Activated CD4-positive, alpha-beta T cell treated with anti-CD3 and anti-CD28 coated beads for 36 hours (primary cell): ENCODE measurements around the gene MCEE. TPM values are rescaled to one million over a fixed set of nuclear protein-coding genes. Genes with fewer than 3 reads are reported as not detected.
A peak's percentile ranks its signal among the peaks of the same experiment; 100 is the strongest.
"Not testable (repeated sequence)": the region's sequence is repeated elsewhere in the genome, so short reads cannot be mapped to it uniquely, and the experiment has no call there.

Experiments used
- ATAC-seq: fragments of 200-7000 bp; cut with Tn5 transposase; one replicate; pipeline ENCODE4 v1.10.0; 2021; ENCODE audit warnings: mild to moderate bottlenecking, moderate library complexity
- CTCF ChIA-PET: fragments of 350-600 bp; sonication (Branson Sonifier 250); formaldehyde crosslinking; loops from one replicate; lab custom pipeline; 2021; ENCODE audit warnings: antibody characterized with exemption; lab: Charles Lee
- POLR2A ChIA-PET: fragments of 350-600 bp; sonication (Branson Sonifier 250); formaldehyde crosslinking; loops from one replicate; lab custom pipeline; 2021; ENCODE audit warnings: antibody characterized with exemption, inconsistent platforms; lab: Charles Lee
- DNase-seq: peaks from one replicate; pipeline ENCODE4 v3.0.0-alpha.2; 2020
- H3K27ac Mint-ChIP-seq: one replicate; pipeline ENCODE4 v1.8.0; 2021; ENCODE audit warnings: mixed read lengths
- H3K27me3 Mint-ChIP-seq: one replicate; pipeline ENCODE4 v1.8.0; 2021; ENCODE audit warnings: mixed read lengths
- H3K36me3 Mint-ChIP-seq: one replicate; pipeline ENCODE4 v1.8.0; 2021; ENCODE audit warnings: low read depth, mixed read lengths
- H3K4me1 Mint-ChIP-seq: one replicate; pipeline ENCODE4 v1.8.0; 2021; ENCODE audit warnings: mixed read lengths
- H3K4me3 Mint-ChIP-seq: one replicate; pipeline ENCODE4 v1.8.0; 2021; ENCODE audit warnings: mild to moderate bottlenecking, moderate library complexity, mixed read lengths
- H3K9me3 Mint-ChIP-seq: one replicate; pipeline ENCODE4 v1.8.0; 2021; ENCODE audit warnings: low read depth, mixed read lengths
- intact Hi-C, 2 experiments: fragments of 100-400 bp; cut with DNase I in 1 of 2; cut with micrococcal nuclease in 1 of 2; formaldehyde crosslinking; loops; one replicate each; pipeline versions ENCODE4 v1.14.2 to v1.15.1; 2022 to 2024; cut with DNase I, micrococcal nuclease
- total RNA-seq, 2 experiments: library from RNA; stranded (reverse); gene quantifications; one replicate each; pipeline ENCODE4 v1.2.3, GENCODE V29; 2021

MCEE gene
- total RNA-seq, 2 experiments from 2014 or later = 10.2 to 13.6 TPM

GRCh38 chr2:71153585-71154224 lies 23.7 kb upstream of the MCEE start:
- POLR2A ChIA-PET = no interaction called here
- no peaks in the 10 kb centered on the region for H3K9me3 Mint-ChIP-seq
- CTCF ChIA-PET = interaction anchor here (1.2 kb wide), 1 partner anchor 17 kb away, joined by 3 read pairs; no protein-coding TSS in a partner anchor
- intact Hi-C loops = loop anchor here in 1 of 2 experiments (1.0 to 5.0 kb wide), 2 partner anchors 104 to 131 kb away; no protein-coding TSS in a partner anchor
- peaks cover 4% of the 10 kb centered on the region for H3K4me1 Mint-ChIP-seq
- DNase-seq (no peak), ATAC-seq (no peak)
- H3K27ac Mint-ChIP-seq = no peak overlapping the region
- no peak overlapping the region for H3K4me3 Mint-ChIP-seq
- H3K36me3 Mint-ChIP-seq = peaks cover 13% of the 10 kb centered on the region
- peaks cover 3% of the 10 kb centered on the region for H3K27me3 Mint-ChIP-seq

- no peak overlapping the region for H3K27ac Mint-ChIP-seq
- H3K4me3 Mint-ChIP-seq = no peak overlapping the region
- intact Hi-C loops = loop anchor here in 1 of 2 experiments (5.0 kb wide), 1 partner anchor 129 kb away; no protein-coding TSS in a partner anchor
Measured at GRCh38 chr2:71151620-71152019, 21.6 kb upstream of the MCEE start.

GRCh38 chr2:71150082-71150816 lies 20.2 kb upstream of the MCEE start:
- intact Hi-C loops = loop anchor here in 1 of 2 experiments (5.0 kb wide), 1 partner anchor 128 kb away; no protein-coding TSS in a partner anchor
- H3K36me3 Mint-ChIP-seq = peaks cover 33% of the 10 kb centered on the region
- H3K4me1 Mint-ChIP-seq = no peaks in the 10 kb centered on the region
- POLR2A ChIA-PET = interaction anchor here (0.5 kb wide), 1 partner anchor 10 kb away, joined by 3 read pairs; no protein-coding TSS in a partner anchor
- no peak overlapping the region for H3K27ac Mint-ChIP-seq
- no peak for DNase-seq
- no peaks in the 10 kb centered on the region for H3K9me3 Mint-ChIP-seq
- peaks cover 1% of the 10 kb centered on the region for H3K27me3 Mint-ChIP-seq
- ATAC-seq = no peak
- H3K4me3 Mint-ChIP-seq = no peak overlapping the region
- CTCF ChIA-PET = interaction anchor here (0.6 to 1.2 kb wide), 6 partner anchors 50 to 149 kb away, joined by 3 to 5 read pairs (median 3); no protein-coding TSS in a partner anchor

More at GRCh38 chr2:71151620-71152019, 21.6 kb upstream of the MCEE start:
- POLR2A ChIA-PET = no interaction called here
- peaks cover 24% of the 10 kb centered on the region for H3K36me3 Mint-ChIP-seq
- DNase-seq = no peak
- no peaks in the 10 kb centered on the region for H3K4me1 Mint-ChIP-seq
- H3K27me3 Mint-ChIP-seq = peaks cover 3% of the 10 kb centered on the region
- CTCF ChIA-PET = interaction anchor here (0.7 to 1.1 kb wide), 3 partner anchors 9 to 374 kb away, joined by 3 read pairs; no protein-coding TSS in a partner anchor
- H3K9me3 Mint-ChIP-seq = no peaks in the 10 kb centered on the region
- ATAC-seq = no peak

GRCh38 chr2:71148506-71149063 lies 18.6 kb upstream of the MCEE start:
- intact Hi-C loops = no loop called here
- no peaks in the 10 kb centered on the region for H3K9me3 Mint-ChIP-seq
- ChIA-PET CTCF (interaction anchor here (0.8 to 1.3 kb wide), 4 partner anchors 18 to 234 kb away, joined by 3 to 4 read pairs (median 3); partner anchors contain the start of gene MPHOSPH10), POLR2A (interaction anchor here (0.7 kb wide), 1 partner anchor 407 kb away, joined by 3 read pairs; no protein-coding TSS in a partner anchor)
- ATAC-seq (no peak), DNase-seq (no peak)
- H3K27ac Mint-ChIP-seq = peak overlapping the region; percentile 29
- H3K36me3 Mint-ChIP-seq = peaks cover 47% of the 10 kb centered on the region
- no peaks in the 10 kb centered on the region for H3K4me1 Mint-ChIP-seq
- no peaks in the 10 kb centered on the region for H3K27me3 Mint-ChIP-seq
- H3K4me3 Mint-ChIP-seq = no peak overlapping the region

GRCh38 chr2:71143782-71144181 lies 13.8 kb upstream of the MCEE start:
- no peak overlapping the region for H3K27ac Mint-ChIP-seq
- DNase-seq = no peak
- no peak overlapping the region for H3K4me3 Mint-ChIP-seq
- intact Hi-C loops = no loop called here
- ATAC-seq = no peak
- H3K9me3 Mint-ChIP-seq = no peaks in the 10 kb centered on the region
- CTCF ChIA-PET = interaction anchor here (1.1 to 1.7 kb wide), 5 partner anchors 13 to 367 kb away, joined by 3 to 5 read pairs (median 4); partner anchors contain the start of gene MPHOSPH10
- no peaks in the 10 kb centered on the region for H3K27me3 Mint-ChIP-seq
- peaks cover 2% of the 10 kb centered on the region for H3K4me1 Mint-ChIP-seq
- peaks cover 60% of the 10 kb centered on the region for H3K36me3 Mint-ChIP-seq
- POLR2A ChIA-PET = no interaction called here

GRCh38 chr2:71136174-71136573 lies 6.1 kb upstream of the MCEE start:
- Mint-ChIP-seq H3K36me3 (peaks cover 36% of the 10 kb centered on the region), H3K9me3 (no peaks in the 10 kb centered on the region), H3K27ac (no peak overlapping the region), H3K4me1 (peaks cover 2% of the 10 kb centered on the region), H3K4me3 (no peak overlapping the region), H3K27me3 (no peaks in the 10 kb centered on the region)
- no peak for ATAC-seq
- no peak for DNase-seq
- intact Hi-C loops = no loop called here
- POLR2A ChIA-PET = no interaction called here
- CTCF ChIA-PET = no interaction called here

GRCh38 chr2:71133603-71134002 lies 3.6 kb upstream of the MCEE start:
- Mint-ChIP-seq H3K36me3 (peaks cover 27% of the 10 kb centered on the region), H3K4me1 (peaks cover 6% of the 10 kb centered on the region), H3K4me3 (no peak overlapping the region), H3K9me3 (no peaks in the 10 kb centered on the region), H3K27me3 (no peaks in the 10 kb centered on the region), H3K27ac (no peak overlapping the region)
- ATAC-seq (no peak), DNase-seq (no peak)
- intact Hi-C loops = no loop called here
- POLR2A ChIA-PET = no interaction called here
- CTCF ChIA-PET = interaction anchor here (0.7 to 1.3 kb wide), 2 partner anchors 33 to 213 kb away, joined by 3 read pairs; no protein-coding TSS in a partner anchor

- ATAC-seq, H3K27ac Mint-ChIP-seq, POLR2A ChIA-PET, H3K27me3 Mint-ChIP-seq, DNase-seq, H3K9me3 Mint-ChIP-seq, H3K4me3 Mint-ChIP-seq: not testable (repeated sequence)
- intact Hi-C loops = loop anchor here (2.0 kb wide), 4 partner anchors 31 to 145 kb away; partner anchors contain the start of gene PAIP2B (in 1 of the 2)
- H3K36me3 Mint-ChIP-seq = peaks cover 18% of the 10 kb centered on the region
- peaks cover 16% of the 10 kb centered on the region for H3K4me1 Mint-ChIP-seq
- CTCF ChIA-PET = interaction anchor here (1.2 to 2.0 kb wide), 6 partner anchors 12 to 63 kb away, joined by 3 to 20 read pairs (median 6); partner anchors contain the start of gene NAGK
Measured at GRCh38 chr2:71131387-71132166, 1.5 kb upstream of the MCEE start.

GRCh38 chr2:71130905-71131244 lies 846 bp upstream of the MCEE start:
- POLR2A ChIA-PET = interaction anchor here (0.6 to 1.0 kb wide), 4 partner anchors 62 to 200 kb away, joined by 3 read pairs; partner anchors contain the start of gene ZNF638
- H3K4me1 Mint-ChIP-seq = peaks cover 16% of the 10 kb centered on the region
- H3K4me3 Mint-ChIP-seq = no peak overlapping the region

GRCh38 chr2:71129902-71130151 lies 202 bp downstream of the MCEE start:
- ATAC-seq (peak; percentile 51), DNase-seq (no peak)
- Mint-ChIP-seq H3K27me3 (no peaks in the 10 kb centered on the region), H3K4me1 (peaks cover 18% of the 10 kb centered on the region), H3K4me3 (no peak overlapping the region), H3K36me3 (peaks cover 12% of the 10 kb centered on the region), H3K27ac (no peak overlapping the region), H3K9me3 (no peaks in the 10 kb centered on the region)
- intact Hi-C loops = loop anchor here (1.0 to 2.0 kb wide), 11 partner anchors 29 to 201 kb away; partner anchors contain the start of genes NAGK (in 2 of the 2), PAIP2B (in 2 of the 2), TEX261 (in 1 of the 2) and ZNF638 (in 1 of the 2)
- CTCF ChIA-PET = interaction anchor here (0.9 to 2.0 kb wide), 5 partner anchors 19 to 62 kb away, joined by 3 to 20 read pairs (median 5); partner anchors contain the start of gene NAGK
- POLR2A ChIA-PET = interaction anchor here (0.6 kb wide), 2 partner anchors 61 to 84 kb away, joined by 3 to 7 read pairs; partner anchors contain the start of gene NAGK

More at GRCh38 chr2:71130905-71131244, 846 bp upstream of the MCEE start:
- CTCF ChIA-PET = interaction anchor here (0.6 to 2.0 kb wide), 10 partner anchors 13 to 418 kb away, joined by 3 to 20 read pairs (median 4); partner anchors contain the start of gene NAGK
- peak; percentile 14 for ATAC-seq
- Mint-ChIP-seq H3K27me3 (no peaks in the 10 kb centered on the region), H3K9me3 (no peaks in the 10 kb centered on the region), H3K36me3 (peaks cover 15% of the 10 kb centered on the region), H3K27ac (no peak overlapping the region)
- intact Hi-C loops = loop anchor here (1.0 to 2.0 kb wide), 11 partner anchors 30 to 200 kb away; partner anchors contain the start of genes NAGK (in 2 of the 2), PAIP2B (in 2 of the 2), TEX261 (in 1 of the 2) and ZNF638 (in 1 of the 2)
- DNase-seq = no peak
